ENCODE measurements around the gene SH3RF3.
"Not testable (repeated sequence)": the region's sequence is repeated elsewhere in the genome, so short reads cannot be mapped to it uniquely, and the experiment has no call there.

Gene SH3RF3

GRCh38 chr2:109222422-109222821 lies 93.4 kb downstream of the SH3RF3 start:
- TF ChIP-seq CTCF (IDR thresholded peaks at IDR 0.05; ENCODE audit: control insufficient read depth, extremely low read depth, insufficient read depth): no peak
- H3K4me3 ChIP-seq (ENCODE audit: low read depth, low read length): no peak overlapping the region
- DNase-seq (ENCODE audit: low read depth): no peak

GRCh38 chr2:109222825-109223471 lies 93.9 kb downstream of the SH3RF3 start:
- DNase-seq (ENCODE audit: low read depth): no peak
- no peak overlapping the region for H3K4me3 ChIP-seq (ENCODE audit: low read depth, low read length)
- no peak for TF ChIP-seq CTCF (IDR thresholded peaks at IDR 0.05; ENCODE audit: control insufficient read depth, extremely low read depth, insufficient read depth)

GRCh38 chr2:109223490-109223889 lies 94.5 kb downstream of the SH3RF3 start:
- DNase-seq (ENCODE audit: low read depth): no peak
- H3K4me3 ChIP-seq (ENCODE audit: low read depth, low read length): no peak overlapping the region
- TF ChIP-seq CTCF (IDR thresholded peaks at IDR 0.05; ENCODE audit: control insufficient read depth, extremely low read depth, insufficient read depth): no peak

GRCh38 chr2:109224341-109224740 lies 95.3 kb downstream of the SH3RF3 start:
- not testable (repeated sequence) for DNase-seq (ENCODE audit: low read depth); H3K4me3 ChIP-seq (ENCODE audit: low read depth, low read length)

- H3K4me3 ChIP-seq (ENCODE audit: low read depth, low read length): no peak overlapping the region
- no peak for DNase-seq (ENCODE audit: low read depth)
- no peak for TF ChIP-seq CTCF (IDR thresholded peaks at IDR 0.05; ENCODE audit: control insufficient read depth, extremely low read depth, insufficient read depth)
These were observed 96.3 kb downstream of the SH3RF3 start for GRCh38 chr2:109225170-109225782.

GRCh38 chr2:109226128-109226527 lies 97.1 kb downstream of the SH3RF3 start:
- TF ChIP-seq CTCF (IDR thresholded peaks at IDR 0.05; ENCODE audit: control insufficient read depth, extremely low read depth, insufficient read depth): no peak
- DNase-seq (ENCODE audit: low read depth): no peak
- no peak overlapping the region for H3K4me3 ChIP-seq (ENCODE audit: low read depth, low read length)

- H3K4me3 ChIP-seq (ENCODE audit: low read depth, low read length): no peak overlapping the region
- DNase-seq (ENCODE audit: low read depth): no peak
These were observed 97.6 kb downstream of the SH3RF3 start for GRCh38 chr2:109226622-109227021.

More at GRCh38 chr2:109226622-109227021, 97.6 kb downstream of the SH3RF3 start:
- no peak for TF ChIP-seq CTCF (IDR thresholded peaks at IDR 0.05; ENCODE audit: control insufficient read depth, extremely low read depth, insufficient read depth)
